ENCODE data around the gene PIK3R3. TPM values are rescaled to one million over a fixed set of nuclear protein-coding genes. Genes with fewer than 3 reads are reported as not detected.

PIK3R3 gene
- total RNA-seq, 2 donors from 2014 or later = 34.9 to 50.9 TPM

DNA sequence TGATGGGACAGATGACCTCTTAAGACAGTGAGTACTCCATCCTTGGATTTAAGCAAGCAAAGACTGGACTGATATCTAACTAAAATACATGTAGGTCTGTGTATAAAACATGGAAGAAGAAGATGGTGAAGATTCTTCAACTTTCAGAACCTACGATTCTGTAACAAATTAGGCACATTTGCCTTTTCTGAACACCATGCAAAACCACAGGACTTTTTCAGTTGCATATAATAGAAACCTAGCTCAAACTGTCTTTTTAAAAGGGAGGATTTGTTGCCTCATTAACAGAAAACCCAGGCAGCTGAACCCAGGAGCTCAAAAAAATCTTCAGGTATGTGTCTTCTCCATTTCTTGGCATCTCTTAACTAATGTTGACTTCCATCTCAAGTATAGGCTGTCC, 27.8 kb upstream of the PIK3R3 start:
- ATAC-seq = no peak
- intact Hi-C loops (cut with DNase I) = no loop called here
- no peak for DNase-seq

DNA sequence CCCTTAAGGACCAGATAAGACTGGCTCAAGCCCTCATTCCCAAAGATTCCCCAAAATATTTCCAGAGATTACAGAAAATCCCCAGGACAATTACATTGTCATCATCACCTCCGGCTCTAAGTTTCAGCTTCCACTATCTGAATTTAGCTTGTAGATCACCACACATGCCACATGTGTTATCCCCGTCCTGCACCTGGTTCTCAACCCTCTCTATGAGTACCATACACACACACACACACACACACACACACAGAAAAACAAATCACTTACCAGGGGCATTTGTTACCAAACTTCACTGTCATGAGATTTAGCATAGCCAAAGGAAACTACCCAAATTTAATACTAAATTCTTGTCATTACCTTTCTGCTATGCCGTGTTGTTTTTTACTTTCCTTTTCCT, 27.1 kb upstream of the PIK3R3 start:
- DNase-seq = no peak
- ATAC-seq = no peak
- intact Hi-C loops (cut with DNase I) = no loop called here

DNA sequence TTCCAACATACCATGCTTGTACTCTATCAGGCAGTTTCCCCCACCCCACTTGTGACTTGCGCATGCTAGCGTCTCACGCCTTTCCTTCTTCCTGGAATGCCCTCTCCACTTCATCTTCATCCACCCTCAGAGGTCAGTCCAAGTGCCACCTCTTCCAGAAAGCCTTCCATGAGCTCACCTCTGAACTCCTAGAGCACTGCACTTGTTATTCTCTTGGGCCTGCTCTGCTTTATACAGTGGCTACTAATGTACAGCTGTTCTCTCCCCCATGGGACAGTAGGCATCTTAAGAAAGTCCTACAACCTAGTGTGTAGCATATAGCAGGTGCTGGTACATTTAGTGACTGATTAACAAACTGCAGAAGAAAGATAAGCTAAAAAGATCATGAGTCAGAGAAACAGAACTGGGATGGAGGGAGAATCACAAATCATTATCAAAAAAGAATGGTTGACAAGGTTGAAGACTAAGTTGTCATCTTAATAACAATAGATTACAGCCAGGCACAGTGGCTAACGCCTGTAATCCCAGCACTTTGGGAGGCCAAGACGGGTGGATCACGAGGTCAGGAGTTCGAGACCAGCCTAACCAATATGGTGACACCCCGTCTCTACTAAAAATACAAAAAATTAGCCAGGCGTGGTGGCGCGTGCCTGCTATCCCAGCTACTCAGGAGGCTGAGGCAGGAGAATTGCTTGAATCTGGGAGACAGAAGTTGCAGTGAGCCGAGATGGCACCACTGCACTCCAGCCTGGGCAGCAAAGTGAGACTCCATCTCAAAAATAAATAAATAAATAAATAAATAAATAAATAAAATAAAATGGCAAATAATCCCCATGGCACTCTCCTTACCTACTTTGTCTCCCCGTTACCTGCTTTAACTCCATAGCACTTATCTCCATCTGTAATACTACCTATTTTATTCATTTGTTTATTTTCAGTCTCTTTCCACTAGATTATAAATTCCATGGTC, 26.2 kb upstream of the PIK3R3 start:
- no peak for DNase-seq
- no peak for ATAC-seq
- intact Hi-C loops (cut with DNase I) = no loop called here

DNA sequence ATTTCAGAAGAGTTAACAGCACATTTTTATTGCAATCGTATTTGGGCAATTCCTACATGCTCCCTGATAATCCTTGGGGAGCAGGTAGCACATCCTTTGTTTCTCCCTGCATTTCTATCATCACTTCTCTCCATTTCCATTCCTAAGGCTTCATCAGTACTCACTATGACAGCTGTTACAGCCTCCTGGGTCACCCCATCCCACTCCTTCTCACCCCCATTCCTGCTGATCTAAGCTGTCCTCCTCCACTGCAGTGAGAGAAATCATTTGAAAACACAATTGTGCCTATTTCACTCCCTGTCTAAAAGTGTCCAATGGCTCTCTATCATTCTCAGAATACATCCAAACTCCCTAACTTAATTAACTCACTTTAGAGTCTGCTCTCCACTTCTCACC, 25.5 kb upstream of the PIK3R3 start:
- intact Hi-C loops (cut with DNase I) = no loop called here
- DNase-seq (no peak), ATAC-seq (no peak)

DNA sequence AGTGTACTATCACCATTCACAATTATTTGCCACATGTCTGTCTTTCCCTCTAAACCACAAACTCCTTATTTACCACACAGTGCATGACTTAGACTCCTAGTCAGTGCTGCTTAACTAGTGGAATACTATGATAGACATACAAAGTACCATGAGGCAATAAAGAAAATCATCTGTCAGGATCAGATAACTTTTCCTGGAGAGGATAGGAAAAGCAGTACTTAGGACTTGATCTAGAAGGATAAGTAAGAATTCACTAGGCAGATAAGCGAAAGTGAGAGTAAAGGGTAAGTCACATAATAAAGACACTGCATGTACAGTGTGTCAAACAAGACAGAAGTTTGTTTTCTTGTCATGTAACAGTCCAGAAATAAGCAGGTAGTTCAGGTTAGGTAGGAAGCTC, 21.3 kb upstream of the PIK3R3 start:
- DNase-seq (no peak), ATAC-seq (no peak)
- intact Hi-C loops (cut with DNase I) = no loop called here

DNA sequence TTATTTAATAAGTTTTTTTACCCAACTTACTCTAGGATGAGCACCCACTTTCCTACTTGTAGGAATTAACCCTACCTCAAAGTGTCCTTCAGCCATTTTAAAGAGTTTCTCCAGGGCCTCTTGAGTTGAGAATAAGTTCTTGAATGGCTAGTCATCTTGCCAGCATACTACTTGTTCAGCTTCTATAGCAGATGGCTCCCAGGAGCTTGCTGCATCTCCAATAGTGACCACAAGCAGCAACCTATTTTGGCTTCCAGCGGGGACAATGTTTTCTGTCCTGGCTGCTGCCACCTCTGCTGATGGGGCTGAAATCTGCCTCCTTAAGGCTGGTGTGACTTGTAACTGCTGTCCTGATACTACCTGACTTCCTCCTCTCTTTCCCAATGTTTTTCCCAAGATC, 20.8 kb upstream of the PIK3R3 start:
- intact Hi-C loops (cut with DNase I) = no loop called here
- ATAC-seq (no peak), DNase-seq (no peak)

DNA sequence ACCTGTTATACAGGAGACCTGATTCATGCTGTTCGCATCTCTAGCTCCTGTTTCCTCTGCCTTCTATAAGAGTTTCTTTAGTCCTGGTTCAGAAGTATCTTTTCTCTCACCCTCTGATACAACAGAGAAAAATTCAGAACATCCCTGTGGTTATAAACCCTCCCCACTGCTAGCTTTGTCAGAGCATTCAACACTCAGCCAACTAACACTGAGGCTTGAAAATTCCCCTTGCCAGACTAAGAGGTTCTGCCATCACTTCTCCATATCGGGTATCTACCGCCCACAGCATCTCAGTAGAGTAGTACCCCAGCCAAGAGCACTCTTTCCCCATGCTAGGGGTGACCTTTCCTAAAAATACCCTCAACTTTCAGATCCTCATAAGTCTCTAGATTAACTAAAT, 19.6 kb upstream of the PIK3R3 start:
- DNase-seq (no peak), ATAC-seq (peak; percentile 53 to 90)
- intact Hi-C loops (cut with DNase I) = no loop called here

DNA sequence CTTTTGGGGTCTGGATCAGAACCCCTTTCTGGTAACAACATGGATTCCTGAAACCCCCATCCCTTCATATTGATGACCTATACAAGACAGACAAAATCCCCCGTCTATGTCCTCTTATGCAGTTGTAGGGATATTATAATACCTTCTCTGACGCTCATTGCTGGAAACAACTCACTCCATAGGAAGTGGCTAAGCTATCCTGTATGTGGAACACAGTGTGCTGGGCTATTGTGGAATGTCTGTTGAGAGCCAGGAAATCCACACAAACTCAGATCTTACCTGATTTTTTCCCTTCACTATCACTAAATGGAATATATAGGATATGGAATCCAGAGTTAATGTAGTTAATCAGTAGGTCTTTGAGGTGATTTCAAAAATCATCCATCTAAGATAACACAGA, 17.7 kb upstream of the PIK3R3 start:
- intact Hi-C loops (cut with DNase I) = no loop called here
- ATAC-seq = peak in 1 of 2 donors; percentile 44
- DNase-seq = no peak

DNA sequence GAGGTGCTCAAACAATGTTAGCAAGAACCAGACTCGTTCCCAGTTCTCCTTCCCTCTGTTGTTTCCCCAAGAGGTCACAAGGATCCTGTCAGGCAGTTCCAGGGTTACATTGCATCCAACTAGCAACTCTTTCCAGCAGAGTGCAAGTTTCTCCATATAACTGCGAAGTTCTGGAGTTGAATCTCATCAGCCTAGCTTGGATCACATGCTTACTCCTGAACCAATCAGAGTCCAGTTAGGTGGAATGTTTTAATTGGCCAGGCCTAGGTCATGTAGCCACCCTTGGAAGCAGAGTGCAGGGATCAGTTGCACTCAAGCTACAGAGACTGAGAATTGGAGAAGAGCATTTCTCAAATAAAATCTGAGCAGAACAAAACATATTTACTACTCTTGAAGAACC, 15.9 kb upstream of the PIK3R3 start:
- no peak for DNase-seq
- intact Hi-C loops (cut with DNase I) = no loop called here
- no peak for ATAC-seq

DNA sequence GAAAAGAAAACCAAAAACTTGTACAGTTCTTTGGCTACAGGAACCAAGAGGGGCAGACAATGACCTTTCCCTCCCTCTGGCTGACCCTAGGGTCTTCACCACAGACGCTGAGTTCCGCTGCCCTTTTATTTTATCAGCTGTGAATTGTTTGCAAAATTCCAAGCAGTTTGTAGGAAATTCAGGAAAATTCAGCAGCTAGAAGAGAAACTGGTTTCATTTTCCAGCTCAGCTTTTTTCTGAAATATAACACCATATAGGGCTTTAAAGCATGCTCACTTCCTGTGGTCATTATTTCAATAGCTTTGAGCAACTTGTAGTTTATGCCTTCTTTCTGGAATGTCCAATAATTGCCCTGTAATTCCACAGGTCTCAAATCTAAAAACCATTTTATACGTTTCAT, 5.5 kb upstream of the PIK3R3 start:
- intact Hi-C loops (cut with DNase I) = no loop called here
- DNase-seq (no peak), ATAC-seq (no peak)

DNA sequence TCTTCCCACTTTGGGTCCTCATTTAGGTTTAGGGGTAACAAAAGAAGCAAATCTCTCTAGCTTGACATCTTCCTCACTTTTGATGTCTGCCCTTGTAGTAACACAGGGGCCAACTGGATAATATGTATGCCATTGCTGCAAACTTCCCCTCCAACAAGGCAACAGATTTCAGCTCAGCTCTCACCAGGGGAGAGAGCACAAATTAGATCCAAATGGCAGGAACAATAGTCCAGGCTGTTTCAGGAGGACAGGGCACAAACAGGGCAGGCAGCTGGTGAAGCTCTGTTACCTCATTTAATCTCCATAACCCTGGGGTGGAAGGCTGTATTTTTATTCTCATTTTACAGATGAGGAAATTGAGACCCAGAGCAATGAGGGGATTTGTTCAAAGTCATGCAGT, 4.3 kb upstream of the PIK3R3 start:
- ATAC-seq = no peak
- intact Hi-C loops (cut with DNase I) = no loop called here

DNA sequence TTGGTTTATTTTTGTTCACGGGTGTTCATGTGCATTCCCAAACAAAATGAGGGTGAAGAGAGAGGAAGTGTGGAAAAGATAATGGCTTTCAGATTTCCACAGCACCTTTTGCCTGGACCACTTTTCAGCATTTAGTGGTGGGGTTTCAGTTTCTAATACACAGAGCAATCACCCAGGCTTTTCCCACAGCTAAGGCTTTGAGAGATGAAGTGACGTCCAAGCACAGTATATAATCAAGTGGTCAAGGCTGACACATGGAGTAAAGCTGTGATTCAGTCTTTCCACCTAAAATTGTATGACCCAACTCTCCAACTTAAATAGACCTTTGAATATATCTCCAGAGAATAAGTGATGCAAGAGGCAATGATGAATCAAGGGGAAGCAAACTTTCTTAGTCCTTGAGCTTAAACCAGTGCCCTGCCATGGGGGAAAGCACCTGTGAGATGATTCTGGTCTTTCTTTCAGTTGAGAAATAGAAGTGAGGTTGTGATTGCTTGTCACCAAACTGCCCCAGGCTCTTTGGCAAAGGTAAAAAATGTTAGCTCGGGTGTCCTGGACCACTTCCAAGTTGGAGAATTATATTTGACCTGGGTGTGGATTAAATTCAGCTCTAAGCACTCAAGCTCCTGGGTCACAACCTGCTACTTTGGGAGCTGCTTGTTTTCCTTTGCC, 2.4 kb upstream of the PIK3R3 start:
- no peak for ATAC-seq
- no peak for DNase-seq
- intact Hi-C loops (cut with DNase I) = loop anchor here (5.0 kb wide), 2 partner anchors 38 to 43 kb away; partner anchors contain the start of genes P3R3URF (in 1 of the 2) and TSPAN1 (in 1 of the 2)

More for the DNA sequence above, 4.3 kb upstream of the PIK3R3 start:
- no peak for DNase-seq

DNA sequence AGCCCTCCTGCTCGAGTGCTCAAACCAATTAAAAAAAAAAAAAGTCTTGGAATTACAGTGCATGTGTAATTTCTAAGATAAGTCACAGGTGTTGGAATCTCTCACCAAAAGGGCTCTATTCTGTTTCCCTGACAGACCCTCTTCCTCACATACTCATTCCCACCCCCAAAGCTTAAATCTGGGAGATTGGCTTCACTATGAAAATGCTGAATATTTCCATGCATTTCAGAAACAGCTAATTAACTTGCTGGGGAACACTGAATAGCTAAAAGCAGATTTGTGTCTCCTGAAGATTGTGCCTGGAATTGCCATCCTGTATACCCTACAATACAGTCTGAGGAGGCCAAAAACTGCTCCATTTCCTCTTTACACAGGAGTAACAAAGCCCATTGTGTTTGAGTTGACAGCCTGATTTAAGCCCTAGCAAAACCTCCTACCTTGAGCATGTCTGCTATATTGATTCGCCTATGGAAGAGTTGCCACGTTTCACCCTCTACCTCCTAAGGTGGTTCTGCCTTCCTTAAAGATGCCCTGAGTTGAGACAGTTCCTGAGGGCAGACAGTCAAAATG, 1.4 kb upstream of the PIK3R3 start:
- ATAC-seq (no peak), DNase-seq (no peak)
- intact Hi-C loops (cut with DNase I) = loop anchor here (5.0 kb wide), 2 partner anchors 38 to 43 kb away; partner anchors contain the start of genes P3R3URF (in 1 of the 2) and TSPAN1 (in 1 of the 2)

DNA sequence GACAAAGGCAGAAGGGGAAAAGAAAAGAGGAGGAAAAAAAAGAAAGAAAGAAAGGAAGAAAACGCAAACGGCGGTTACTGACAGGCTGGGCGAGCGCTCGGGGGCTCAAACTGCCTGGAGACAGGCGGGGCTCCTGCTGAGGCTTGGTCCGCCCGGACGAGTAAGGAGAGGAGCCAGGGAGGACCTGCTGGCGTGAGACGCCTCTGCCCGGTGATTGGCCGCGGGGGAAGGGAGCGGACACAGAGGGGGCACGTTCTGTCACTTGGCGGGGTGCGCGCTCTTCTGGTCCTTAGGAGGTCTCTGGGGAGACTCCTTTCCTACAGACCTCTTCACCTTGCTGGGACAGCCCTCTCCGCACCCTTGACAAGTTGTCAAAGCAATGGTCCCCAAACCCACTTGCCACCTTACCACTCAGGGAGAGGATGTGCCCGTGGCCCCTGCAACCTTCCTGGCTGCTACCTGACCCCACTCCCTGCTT, 791 bp upstream of the PIK3R3 start:
- peak; percentile 54 to 67 for ATAC-seq
- intact Hi-C loops (cut with DNase I) = loop anchor here (5.0 kb wide), 2 partner anchors 39 to 44 kb away; partner anchors contain the start of genes P3R3URF (in 1 of the 2) and TSPAN1 (in 1 of the 2)
- DNase-seq = no peak

DNA sequence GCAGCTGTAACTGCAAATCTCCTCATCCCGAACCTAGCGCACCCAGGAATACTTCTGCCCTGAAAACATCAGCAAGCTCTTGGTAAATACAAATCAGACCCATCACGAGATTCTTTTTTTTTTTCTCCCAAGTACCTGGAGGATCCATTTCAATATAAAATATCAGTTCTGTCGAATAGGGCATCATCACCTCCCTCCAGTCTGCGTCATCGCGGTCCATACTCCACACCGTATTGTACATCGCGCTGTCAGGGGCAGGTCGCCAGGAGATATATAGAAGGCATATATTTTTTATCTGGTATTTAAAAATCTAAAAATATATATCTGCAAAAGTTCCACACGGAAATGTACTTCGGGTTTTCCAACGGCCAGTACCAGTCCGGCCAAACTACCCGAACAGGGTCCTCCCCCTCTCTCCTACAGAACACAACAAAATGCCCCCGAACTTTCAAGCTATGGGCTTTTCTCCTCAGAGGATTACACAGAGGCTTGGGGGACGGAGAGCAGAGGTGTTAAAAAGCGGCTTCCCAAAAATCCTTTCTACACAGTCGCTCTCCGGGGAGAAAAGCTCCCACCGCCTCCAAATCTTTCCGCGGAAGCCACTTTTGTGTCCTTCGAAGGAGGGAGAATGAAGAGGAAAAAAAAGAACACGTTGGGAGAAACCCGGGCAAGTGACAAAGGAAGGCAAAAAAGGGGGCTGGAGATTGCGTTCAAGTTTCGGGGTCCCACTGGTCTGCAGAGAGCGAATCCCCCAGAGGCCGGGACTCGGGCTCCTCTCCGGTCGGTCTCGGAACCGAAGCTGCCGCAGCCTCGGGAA, 509 bp downstream of the PIK3R3 start:
- ATAC-seq = no peak
- peak; percentile 37 for DNase-seq
- intact Hi-C loops (cut with DNase I) = loop anchor here (5.0 kb wide), 2 partner anchors 40 to 45 kb away; partner anchors contain the start of genes P3R3URF (in 1 of the 2) and TSPAN1 (in 1 of the 2)

DNA sequence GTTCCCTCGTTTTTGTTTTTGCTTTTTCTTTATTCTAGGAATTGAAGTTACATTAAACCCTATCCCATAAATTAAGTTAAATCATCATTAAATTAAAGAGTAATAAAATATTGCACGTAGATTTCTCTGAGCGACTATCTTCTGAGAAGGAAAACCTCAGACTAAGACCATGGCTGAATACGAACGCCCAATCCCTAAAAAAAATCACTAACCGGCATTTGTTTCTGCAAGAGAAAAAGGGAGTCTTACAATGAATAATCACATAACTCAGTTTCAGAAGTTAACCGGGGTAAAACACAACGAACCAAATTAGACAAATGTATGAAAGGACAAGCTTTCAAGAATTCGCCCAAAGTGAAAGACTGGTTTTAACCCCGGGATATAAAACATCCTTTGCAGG, 1.3 kb downstream of the PIK3R3 start:
- intact Hi-C loops (cut with DNase I) = loop anchor here (5.0 kb wide), 2 partner anchors 41 to 46 kb away; partner anchors contain the start of genes P3R3URF (in 1 of the 2) and TSPAN1 (in 1 of the 2)
- DNase-seq (no peak), ATAC-seq (no peak)

DNA sequence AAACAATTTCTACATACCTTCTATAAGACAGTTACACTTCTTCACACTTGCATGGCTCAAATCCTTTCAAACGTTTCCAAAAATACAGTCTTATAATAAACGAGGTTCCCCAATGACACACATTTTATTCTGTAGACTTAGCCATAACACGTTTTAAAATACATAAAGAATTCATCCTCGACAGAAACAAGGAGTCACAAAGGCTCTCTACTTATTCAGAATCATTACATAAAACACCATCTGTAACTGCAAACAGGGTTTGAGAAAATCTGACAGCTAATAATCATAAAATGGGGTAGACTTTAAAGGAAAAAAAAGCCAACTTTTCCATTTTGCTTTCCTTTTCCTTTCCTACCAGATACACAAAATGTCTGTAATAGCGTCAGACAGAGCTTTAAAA, 1.8 kb downstream of the PIK3R3 start:
- intact Hi-C loops (cut with DNase I) = loop anchor here (5.0 kb wide), 2 partner anchors 42 to 47 kb away; partner anchors contain the start of genes P3R3URF (in 1 of the 2) and TSPAN1 (in 1 of the 2)
- ATAC-seq = no peak

DNA sequence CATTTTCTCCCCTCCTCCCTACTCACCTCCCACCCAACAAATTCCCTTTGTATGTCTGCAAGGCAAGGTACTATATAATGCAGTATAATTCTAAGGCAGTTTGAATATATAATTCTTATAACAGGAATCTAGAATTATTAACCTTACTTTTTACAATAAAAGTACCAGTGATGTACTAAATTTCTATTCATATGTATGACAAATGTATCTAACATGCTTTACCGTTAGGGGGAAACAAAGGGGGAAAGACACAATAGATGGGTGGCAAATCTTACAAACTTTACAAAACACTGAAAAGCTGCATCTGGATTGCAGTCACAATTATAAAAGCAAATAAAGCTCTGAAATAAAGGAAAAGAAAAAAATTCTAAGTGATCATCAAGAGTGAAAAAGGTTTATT, 2.3 kb downstream of the PIK3R3 start:
- ATAC-seq = no peak
- intact Hi-C loops (cut with DNase I) = loop anchor here (5.0 kb wide), 2 partner anchors 42 to 47 kb away; partner anchors contain the start of genes P3R3URF (in 1 of the 2) and TSPAN1 (in 1 of the 2)
- DNase-seq = no peak

More for the DNA sequence above, 1.8 kb downstream of the PIK3R3 start:
- no peak for DNase-seq

All from left cardiac atrium (tissue), 4 donors.